Dermis blood vessel endothelial cell (primary cell): ENCODE results near the gene REV3L. TPM values are rescaled to one million over a fixed set of nuclear protein-coding genes. Genes with fewer than 3 reads are reported as not detected.
A peak's percentile ranks its signal among the peaks of the same experiment; 100 is the strongest.
"Not testable (repeated sequence)": the region's sequence is repeated elsewhere in the genome, so short reads cannot be mapped to it uniquely, and the experiment has no call there.

Source experiments
- DNase-seq: peaks from one replicate; pipeline ENCODE4 v3.0.0; 2010
- total RNA-seq: library from RNA; depleted of rRNA; stranded (reverse); fragments of >200 nt; gene quantifications from 2 replicates; pipeline ENCODE4 v1.2.3, GENCODE V29; 2014

REV3L gene
- total RNA-seq, 1 donor from 2014 or later = 39.5 TPM

- no peak for DNase-seq
Measured at GRCh38 chr6:111490067-111490466, 7.0 kb upstream of the REV3L start.

DNA sequence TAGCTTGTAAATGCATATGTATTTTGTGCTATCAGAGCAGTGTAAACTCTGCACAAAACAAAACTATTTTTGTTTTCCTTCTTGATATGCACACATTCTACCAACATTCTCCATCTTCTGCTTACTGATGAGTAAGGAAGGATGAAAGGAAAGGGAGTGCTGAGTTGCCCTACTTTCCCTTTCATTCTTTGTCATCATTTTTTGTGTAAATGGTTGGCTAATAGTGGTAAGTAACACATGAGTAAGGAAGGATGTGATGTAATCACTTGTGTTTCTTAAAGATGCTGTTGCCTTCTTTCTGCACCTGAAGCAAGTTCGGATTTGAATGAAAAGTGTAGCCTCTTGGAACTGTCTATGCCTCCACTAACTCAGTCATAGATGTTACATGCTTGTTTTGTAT lies 4.6 kb upstream of the REV3L start:
- peak; percentile 34 for DNase-seq

DNA sequence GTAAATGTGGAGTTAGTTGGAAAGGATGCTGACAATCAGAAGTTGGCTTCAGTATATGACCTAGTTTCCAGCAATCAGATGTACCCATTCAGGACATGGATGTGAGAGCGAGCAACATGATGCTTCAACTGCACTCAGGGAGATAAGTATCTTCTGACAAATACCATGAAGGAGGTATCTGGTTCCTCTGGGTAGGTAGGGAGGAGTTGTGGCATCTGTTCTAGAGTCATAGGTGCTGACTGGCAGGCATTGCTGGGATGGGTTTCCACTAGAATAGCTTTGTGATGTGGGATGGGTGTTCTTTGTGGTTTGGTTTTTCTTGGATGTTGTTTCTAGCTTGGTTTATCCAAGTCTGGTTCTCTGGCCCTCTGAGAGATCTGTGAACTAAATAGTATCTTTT lies 3.9 kb upstream of the REV3L start:
- no peak for DNase-seq

GRCh38 chr6:111486475-111486874 lies 3.5 kb upstream of the REV3L start:
- DNase-seq = no peak

DNA sequence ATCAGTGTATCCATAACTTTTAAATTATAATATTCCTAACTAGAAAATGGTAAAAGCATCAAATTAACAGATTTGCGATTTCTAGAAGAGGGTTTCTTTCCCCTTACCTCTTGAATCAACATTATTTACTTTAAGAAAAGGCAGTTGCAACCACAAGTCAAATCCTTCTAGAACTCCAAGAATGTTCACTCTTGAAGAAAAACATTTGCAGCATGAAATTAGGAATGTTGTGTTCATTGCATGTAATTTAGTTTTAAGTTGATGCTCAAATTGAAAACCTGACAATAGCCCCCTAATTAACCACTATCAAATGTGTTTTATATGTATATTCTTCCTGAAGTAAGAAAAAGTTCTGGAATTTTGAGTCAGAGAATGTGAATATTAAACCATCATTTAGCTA lies 2.3 kb upstream of the REV3L start:
- no peak for DNase-seq

- peak; percentile 29 for DNase-seq
Measured at GRCh38 chr6:111484633-111484930, 1.6 kb upstream of the REV3L start.

DNA sequence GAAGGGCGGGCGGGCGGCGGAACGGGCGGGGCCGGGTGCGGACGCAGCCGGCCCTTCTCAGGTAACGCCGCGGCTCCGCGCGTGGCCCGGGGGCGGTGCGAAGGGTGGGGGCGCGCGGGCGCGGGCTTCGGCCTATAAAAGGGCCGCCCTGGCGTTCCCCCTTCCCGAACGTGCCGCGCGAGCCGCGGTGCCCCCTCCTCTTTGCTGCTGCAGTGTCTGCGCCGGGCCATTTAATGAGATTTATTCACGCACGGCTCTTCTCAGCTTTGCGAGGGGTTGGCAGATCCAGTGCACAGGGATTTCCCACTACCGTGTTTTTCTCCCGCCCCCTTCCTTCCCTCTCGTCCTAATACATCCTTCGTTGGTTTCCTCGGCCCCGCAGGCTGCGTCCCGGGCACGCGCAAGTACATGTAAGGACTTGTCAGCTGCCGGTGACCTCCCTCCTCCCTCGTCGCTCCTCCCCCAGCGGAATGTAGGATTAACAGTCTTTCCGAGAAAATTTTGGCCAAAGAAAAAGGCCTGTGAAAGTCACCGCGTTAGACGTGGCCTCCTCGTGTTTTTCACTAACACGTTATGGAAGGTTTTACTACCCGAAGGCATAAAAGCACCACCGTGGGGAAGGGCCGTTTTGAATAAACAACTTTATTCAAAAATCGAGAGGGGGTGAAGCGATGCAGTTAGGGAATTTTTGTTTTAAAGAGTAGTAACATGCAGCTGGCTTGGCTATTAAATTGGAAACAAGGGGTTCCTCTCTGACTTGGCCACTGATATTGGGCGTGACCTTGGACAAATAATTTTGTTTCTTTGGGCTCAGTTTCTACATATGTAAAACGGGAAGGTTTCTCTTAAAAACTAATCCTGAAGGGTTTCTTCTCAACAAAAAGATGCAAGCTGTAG lies 966 bp upstream of the REV3L start:
- peak; percentile 98 for DNase-seq

GRCh38 chr6:111482188-111482958 lies 645 bp downstream of the REV3L start:
- DNase-seq = peak; percentile 47

- no peak for DNase-seq
Measured at GRCh38 chr6:111481836-111482187, 1.2 kb downstream of the REV3L start.

DNA sequence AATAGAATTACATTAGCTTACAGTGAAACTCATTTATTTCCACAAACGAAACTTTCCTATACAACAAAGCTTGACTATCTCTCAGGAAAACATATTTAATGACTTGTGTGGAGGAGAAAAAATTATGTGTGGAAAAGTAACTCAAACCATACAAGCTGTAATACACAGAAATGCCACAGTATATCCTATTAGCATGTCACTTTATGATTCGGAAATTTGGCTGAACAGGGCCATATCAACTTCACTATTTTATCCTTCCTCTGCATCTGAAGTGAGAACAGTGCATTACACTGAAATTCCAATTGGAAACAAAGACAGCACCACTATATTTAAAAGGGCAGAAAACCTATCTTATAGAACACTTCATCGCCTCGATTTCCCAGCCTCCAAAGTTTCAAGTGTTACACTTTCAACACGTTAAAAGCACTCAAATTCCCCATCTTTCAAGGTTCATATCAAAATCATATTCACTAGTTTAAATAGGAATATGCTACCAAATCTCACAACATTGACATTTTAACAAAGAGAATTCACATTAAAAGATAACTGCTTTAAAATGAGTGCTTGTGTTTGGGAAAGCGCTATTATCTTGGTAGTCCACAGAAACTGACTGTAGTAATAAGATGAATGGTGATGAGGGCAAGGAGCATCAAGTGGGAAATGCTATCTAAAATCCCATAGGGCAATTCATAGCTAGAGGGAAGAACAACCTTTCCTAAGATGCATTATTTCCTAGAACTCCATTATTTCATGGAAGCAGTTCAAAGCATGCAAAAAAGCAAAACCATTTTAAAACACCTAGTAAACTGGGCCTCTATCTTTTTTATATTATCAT lies 1.8 kb downstream of the REV3L start:
- peak; percentile 26 for DNase-seq

- peak; percentile 72 for DNase-seq
Measured at GRCh38 chr6:111478749-111479148, 4.3 kb downstream of the REV3L start.

GRCh38 chr6:111478064-111478476 lies 4.9 kb downstream of the REV3L start:
- peak; percentile 40 for DNase-seq

DNA sequence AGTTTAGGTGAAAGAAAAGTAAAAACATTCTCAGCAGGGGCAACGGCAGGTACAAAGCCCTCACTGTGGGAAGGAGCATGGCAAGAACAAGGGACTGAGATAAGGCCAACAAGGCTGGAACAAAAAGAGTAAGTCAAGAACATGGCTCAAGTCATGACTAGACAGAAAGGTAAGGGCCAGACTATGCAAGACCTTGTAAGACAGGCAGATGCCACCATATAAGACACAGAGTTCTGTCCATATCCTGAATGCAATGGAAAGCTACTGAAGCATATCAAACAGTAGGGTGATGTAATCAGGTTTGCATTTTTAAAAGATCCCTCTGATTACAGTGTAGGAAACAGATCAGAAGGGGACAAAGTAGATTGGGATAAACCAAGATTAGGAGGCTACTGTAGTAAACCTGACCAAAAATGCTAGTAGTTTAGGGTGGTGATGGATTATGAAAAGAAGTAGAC lies 5.5 kb downstream of the REV3L start:
- no peak for DNase-seq

- DNase-seq = not testable (repeated sequence)
Measured at GRCh38 chr6:111476061-111476460, 7.0 kb downstream of the REV3L start.

DNA sequence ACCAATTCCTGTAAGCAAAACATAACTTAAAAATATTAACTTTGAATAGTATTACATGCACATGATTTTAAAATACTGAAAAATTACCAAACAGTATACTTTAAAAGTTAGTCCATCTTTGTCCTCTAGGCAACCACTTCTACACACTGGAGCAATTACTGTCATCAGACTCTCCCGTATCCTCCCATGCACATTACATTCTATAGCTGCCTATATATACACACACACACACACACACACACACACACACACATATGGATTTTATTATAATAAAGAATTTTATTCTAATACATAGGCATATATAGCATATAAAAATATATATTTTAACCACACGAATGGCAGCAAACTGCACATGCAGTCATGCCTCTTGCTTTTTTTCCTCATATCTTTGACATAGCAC lies 8.2 kb downstream of the REV3L start:
- no peak for DNase-seq

GRCh38 chr6:111474106-111474505 lies 8.9 kb downstream of the REV3L start:
- no peak for DNase-seq

DNA sequence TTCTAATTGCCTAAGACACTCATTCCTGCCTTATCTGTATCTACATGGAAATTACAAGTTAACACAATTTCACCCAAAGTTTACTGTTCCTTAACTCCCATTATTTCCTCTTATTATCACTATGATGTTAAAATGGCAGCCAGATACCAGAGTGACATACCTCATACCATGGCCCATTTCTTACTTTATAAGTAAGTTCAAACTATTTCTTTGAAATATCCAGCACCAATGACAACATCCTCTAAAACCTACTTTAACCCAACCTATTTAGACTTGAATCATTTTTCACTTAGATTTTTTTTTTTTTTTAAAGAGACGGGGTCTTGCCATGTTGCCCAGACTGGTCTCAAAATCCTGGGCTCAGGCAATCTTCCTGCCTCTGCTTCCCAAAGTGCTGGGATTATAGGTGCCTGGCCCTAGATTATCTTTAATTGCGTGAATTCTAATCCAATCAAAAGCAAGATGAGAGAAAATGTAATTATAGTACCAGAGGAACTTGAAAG lies 10.0 kb downstream of the REV3L start:
- DNase-seq = no peak

- no peak for DNase-seq
Measured at GRCh38 chr6:111471958-111472357, 11.1 kb downstream of the REV3L start.

GRCh38 chr6:111471533-111471932 lies 11.5 kb downstream of the REV3L start:
- no peak for DNase-seq

DNA sequence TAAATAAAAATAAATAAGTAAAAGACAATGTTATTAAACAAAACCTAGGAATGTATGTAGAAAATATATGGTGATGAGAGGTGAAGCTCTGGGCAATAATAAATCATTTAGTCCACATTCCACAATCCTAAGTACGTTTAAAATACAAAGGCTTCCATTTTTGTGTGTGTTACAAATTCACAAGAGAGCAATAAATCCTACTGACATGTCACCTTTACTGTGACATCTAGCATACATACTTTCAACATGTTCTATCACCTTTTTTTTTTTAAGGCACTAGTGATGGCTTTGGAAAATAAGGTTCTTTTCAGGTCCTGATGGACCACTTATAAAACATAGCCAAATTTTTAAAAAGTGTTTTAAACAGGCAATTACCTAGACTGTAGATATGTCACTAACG lies 12.0 kb downstream of the REV3L start:
- no peak for DNase-seq

- DNase-seq = no peak
Measured at GRCh38 chr6:111469543-111469942, 13.5 kb downstream of the REV3L start.

DNA sequence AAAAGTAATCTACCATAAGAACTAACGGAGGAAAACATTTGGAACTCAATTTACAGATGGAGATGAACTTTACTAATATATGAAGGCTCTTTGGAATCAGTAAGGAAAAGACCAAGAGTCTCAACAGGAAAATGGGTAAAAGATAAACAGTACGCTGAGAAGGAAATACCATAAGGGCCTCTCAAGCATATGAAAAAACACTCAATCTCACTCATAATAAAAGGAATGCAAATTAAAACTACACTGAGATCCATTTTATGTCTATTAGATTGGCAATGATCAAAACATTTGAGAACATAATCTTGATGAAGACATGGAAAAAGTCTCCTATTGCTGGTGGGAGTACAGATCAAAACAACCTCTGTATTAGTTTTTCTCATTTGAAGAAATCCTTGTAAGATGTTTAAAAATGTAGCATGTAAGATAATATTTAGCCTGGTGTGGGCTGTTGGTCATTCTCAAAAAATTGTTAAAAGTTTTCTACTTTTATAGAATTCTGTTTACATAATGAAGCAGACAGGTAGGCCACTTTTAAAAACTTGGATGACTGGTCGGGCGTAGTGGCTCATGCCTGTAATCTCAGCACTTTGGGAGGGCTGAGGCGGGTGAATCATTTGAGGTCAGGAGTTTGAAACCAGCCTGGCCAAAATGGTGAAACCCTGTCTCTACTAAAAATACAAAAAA lies 14.5 kb downstream of the REV3L start:
- peak; percentile 45 for DNase-seq
